ENCODE data around the gene ACAA2.

Gene ACAA2

GRCh38 chr18:49813319-49814146 lies at the start of gene ACAA2:
Gene ACAA2, minus strand, starts transcription at chr18:49813533. Its CDS starts 49 bp downstream, at chr18:49813484.
- peak; percentile 74 for DNase-seq (ENCODE audit: low spot score)

GRCh38 chr18:49862656-49863385 lies 49.5 kb upstream of the ACAA2 start:
- DNase-seq (ENCODE audit: low spot score) = no peak

- no peak for DNase-seq (ENCODE audit: low spot score)
These were observed 48.3 kb upstream of the ACAA2 start for GRCh38 chr18:49861659-49862058.

DNA sequence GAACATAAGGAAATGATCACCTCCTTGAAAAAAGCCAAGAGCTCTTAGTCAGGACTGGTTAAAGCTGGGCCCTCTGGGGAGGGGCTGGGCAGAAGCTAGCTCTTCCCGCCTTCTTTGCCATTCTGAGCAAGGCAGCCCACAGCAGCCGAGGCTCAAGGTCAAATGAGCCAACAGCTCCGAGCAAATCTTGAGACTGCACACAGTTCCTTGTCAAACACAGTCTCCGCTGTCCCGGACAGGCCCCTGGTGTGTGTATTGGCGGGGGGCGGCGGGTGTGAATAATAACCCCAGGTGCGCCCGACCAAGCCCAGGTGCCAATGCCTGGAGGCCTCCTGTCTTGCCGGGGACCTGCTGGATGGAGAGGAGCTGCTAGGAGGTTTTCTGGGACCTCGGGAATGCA lies 46.4 kb upstream of the ACAA2 start:
- DNase-seq (ENCODE audit: low spot score) = no peak

- no peak for DNase-seq (ENCODE audit: low spot score)
These were observed 45.7 kb upstream of the ACAA2 start for GRCh38 chr18:49859021-49859359.

GRCh38 chr18:49858309-49859020 lies 45.1 kb upstream of the ACAA2 start:
- peak; percentile 79 for DNase-seq (ENCODE audit: low spot score)

GRCh38 chr18:49857708-49858107 lies 44.4 kb upstream of the ACAA2 start:
- DNase-seq (ENCODE audit: low spot score) = no peak

DNA sequence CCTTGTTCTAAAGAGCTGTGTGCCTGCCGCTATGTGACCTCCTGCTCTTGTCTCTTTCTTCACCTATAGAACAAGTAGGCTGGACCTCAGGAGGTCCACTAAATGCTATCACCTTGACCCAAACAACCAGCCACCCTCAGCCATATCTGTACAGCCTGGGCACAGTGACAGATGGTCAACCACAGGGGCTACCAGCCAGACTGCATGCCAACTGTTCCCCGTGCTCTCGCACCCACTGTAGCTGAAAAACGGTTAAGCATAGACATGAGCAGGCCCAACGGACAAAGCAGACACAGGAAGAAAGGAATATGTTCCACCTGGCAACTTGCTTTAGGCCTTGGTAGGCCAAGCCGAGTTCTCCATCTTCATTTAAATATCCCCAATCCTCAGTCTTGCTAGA lies 43.2 kb upstream of the ACAA2 start:
- no peak for DNase-seq (ENCODE audit: low spot score)

DNA sequence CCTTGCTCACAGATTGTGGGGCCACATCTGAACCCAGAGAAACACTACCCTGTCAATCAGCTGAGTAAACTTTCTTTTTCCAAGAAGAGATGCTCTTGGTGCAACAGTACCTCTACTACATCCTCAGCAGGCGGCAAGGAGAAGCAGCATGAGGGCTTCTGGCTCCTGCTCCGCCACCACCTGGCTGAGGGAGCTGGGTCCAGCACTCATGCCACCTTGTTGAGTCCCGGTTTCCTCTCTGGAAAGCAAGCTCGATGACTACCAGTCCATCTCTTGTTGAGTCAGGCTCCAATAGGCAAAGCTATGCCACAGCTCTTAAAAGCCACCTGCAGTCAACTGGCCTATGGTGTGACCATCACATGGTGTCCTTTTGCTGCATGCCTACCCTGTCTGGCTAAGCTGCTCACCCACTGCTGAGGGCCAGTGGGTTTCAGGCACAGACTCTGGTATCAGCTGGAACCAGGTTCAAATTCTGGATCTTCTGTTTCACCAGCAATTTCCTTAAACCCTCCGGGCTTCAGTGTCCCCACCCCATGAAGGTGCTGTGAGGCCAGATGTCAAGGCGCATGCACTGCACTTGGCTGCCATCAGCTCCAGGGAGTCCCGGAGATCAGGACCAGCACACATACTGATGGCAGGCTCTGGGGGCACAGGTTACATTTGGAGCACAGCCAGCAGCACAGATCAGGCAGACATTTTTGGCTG lies 42.5 kb upstream of the ACAA2 start:
- no peak for DNase-seq (ENCODE audit: low spot score)

DNA sequence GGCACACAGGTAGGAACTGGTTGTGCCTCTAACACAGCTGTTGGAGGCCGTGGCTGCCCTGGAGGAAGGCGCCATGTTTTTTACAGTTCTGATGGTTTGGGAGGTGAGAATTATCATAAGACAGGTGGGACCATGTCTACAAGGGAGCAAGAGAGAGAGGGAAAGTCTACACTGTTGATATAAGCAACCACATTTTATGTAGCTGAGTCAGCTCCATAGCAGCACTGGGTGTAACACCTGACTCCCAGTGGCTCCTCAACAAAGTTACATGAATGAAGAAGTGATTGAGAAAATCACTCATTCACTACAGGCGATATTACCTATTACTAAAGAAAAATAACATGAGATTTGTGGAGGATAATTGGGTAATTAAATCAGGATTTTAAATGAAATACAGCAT lies 41.3 kb upstream of the ACAA2 start:
- DNase-seq (ENCODE audit: low spot score) = no peak

DNA sequence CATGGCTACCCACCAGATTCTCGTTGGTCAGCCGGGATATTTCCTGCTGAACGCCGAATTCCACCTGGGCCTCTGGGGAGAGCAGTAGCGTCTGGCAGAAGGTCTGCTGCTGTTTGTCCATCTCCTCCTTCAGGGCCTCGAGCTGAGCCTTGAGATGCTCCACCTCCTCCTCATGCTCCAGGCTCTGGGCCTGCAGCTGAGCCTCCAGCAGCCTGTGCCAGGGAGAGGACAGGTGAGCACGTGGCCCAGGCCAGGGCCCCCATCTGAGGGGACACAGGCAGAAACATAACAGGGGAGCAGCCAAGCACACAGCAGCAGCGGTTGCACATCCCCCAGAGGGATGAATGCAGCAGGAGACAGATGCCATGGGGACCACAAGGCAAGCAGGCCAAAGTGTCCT lies 40.1 kb upstream of the ACAA2 start:
- DNase-seq (ENCODE audit: low spot score) = no peak

DNA sequence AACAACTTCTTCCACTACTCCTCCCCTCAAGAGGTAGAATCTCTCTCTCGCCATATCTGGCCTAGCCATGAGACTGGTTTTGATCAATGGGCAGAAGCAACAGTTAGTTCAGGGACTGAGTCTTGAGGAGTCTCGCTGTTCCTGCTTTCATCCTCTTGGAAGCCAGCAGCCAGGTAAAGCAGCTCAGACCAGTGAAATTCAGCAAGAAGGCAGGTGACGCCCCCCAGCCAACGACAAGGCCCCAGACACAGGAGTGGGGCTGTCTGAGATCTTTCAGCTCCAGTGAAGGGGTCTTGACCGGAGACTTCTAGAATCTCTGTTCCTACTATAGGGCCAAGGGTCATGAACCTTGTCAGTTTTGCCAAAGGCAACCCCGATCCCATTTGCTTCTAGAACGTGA lies 39.7 kb upstream of the ACAA2 start:
- DNase-seq (ENCODE audit: low spot score) = no peak

GRCh38 chr18:49851624-49852023 lies 38.3 kb upstream of the ACAA2 start:
- no peak for DNase-seq (ENCODE audit: low spot score)

DNA sequence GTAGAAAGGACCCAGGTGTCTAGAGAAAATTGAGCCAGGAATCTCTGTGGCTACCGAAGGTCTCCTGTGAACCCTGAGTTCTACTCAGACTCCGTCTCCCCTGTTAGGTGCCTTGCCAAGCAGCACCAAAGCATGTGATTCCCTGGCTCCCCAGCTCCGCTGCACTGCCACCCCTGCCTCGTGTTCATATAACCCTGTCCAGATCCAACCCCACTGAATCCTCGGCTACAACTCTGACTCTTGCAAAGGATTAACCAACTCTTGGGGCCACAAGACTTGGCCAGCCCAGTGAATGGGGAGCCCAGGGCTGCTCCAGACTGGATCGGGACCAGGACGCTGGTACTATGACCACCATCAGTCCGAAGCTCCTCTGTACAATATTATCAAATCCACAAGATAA lies 37.3 kb upstream of the ACAA2 start:
- DNase-seq (ENCODE audit: low spot score) = no peak

GRCh38 chr18:49849331-49850217 lies 36.2 kb upstream of the ACAA2 start:
- peak; percentile 91 for DNase-seq (ENCODE audit: low spot score)

DNA sequence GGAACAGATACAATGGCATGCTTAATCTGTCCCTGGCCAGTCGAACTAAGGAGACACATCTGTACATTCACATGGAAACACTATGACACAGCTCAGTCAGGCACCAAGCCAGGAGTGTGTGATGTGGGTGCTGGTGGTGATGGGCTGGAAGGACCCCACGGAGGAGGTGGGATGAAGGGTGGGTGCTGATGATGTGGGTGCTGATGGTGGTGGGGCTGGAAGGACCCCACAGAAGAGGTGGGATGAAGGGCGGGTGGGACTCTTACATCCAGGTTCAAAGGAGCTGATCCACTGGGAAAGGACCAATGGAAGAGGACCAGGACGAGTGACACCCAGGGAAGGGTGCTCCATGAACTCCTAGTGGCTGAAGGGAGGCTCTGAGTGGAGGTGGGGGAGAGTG lies 34.8 kb upstream of the ACAA2 start:
- no peak for DNase-seq (ENCODE audit: low spot score)

GRCh38 chr18:49847524-49847923 lies 34.2 kb upstream of the ACAA2 start:
- no peak for DNase-seq (ENCODE audit: low spot score)

DNA sequence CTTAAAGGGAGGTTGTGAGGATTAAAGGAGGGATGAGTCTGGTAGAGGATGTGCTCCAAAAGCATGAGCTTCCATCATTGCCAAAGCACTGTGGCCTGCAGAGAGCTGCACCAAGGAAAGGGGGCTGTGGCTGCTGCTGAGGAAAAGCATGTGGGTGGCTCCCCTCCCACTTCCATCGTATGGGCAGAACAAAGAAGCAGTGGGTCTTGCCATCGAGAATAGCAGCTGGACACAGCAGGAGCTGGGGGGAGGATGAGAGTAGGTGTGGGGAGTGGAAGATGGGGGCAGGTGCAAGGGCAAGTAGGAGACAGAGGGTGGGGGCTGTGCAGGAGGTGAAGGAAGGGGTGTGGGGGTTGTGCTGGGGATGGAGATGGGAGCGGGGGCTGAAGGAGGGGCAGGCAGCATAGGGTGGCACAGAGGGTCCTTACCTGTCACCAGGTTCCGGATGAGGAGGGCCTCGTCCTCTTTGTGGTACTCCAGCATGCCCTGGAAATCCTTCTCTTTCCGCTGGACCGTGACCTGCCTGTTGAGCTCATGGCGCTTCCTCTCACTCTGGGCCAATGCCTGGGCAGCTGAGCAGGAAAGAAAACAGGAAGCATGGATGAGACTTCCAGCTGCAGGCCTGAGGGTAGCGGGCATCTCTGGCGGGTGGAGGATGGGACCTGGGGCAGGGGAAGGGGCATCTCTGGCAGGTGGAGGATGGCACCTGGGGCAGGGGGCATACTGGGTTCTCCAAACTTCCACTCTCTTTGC lies 33.6 kb upstream of the ACAA2 start:
- DNase-seq (ENCODE audit: low spot score) = no peak

DNA sequence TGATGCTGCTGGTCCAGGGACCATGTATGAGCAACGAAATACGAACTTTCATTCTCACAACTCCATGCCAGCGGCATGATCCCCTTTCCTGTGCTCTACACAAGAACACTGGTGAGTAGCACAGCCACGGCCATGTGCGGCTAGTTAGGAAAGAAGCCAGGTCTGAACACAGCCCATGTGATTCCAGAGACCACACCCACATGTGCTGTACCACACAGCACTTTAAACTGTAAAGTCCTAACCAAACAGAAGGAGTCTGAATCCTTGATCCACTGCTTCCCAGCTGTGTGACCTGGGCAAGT lies 33.0 kb upstream of the ACAA2 start:
- DNase-seq (ENCODE audit: low spot score) = no peak

- DNase-seq (ENCODE audit: low spot score) = no peak
These were observed 32.5 kb upstream of the ACAA2 start for GRCh38 chr18:49845629-49846360.
